ENCODE measurements around the gene TRIM23.
"Not testable (repeated sequence)": the region's sequence is repeated elsewhere in the genome, so short reads cannot be mapped to it uniquely, and the experiment has no call there.

DNA sequence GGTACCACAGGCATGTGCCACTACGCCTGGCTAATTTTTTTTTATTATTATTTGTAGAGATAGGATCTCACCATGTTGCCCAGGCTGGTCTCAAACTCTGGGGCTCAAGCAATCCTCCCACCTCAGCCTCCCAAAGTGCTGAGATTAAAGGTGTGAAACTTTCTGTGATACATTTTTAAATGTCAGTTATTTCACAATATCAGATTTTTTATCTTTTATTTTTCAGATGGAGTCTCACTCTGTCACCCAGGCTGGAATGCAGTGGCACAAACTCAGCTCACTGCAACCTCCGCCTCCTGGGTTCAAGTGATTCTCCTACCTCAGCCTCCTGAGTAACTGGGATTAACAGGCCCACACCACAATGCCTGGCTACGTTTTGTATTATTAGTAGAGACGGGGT is 2.2 kb downstream of the TRIM23 start:
- not testable (repeated sequence) for TF ChIP-seq EZH2phosphoT487 (IDR thresholded peaks at IDR 0.05; ENCODE audit: borderline replicate concordance, low read depth, low read length)
- TF ChIP-seq, protein P1, sequence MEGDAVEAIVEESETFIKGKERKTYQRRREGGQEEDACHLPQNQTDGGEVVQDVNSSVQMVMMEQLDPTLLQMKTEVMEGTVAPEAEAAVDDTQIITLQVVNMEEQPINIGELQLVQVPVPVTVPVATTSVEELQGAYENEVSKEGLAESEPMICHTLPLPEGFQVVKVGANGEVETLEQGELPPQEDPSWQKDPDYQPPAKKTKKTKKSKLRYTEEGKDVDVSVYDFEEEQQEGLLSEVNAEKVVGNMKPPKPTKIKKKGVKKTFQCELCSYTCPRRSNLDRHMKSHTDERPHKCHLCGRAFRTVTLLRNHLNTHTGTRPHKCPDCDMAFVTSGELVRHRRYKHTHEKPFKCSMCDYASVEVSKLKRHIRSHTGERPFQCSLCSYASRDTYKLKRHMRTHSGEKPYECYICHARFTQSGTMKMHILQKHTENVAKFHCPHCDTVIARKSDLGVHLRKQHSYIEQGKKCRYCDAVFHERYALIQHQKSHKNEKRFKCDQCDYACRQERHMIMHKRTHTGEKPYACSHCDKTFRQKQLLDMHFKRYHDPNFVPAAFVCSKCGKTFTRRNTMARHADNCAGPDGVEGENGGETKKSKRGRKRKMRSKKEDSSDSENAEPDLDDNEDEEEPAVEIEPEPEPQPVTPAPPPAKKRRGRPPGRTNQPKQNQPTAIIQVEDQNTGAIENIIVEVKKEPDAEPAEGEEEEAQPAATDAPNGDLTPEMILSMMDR (conservative IDR thresholded peaks at IDR 0.05; ENCODE audit: low read length), result not testable (repeated sequence)
